NCI-H1105 treated with DMSO at 0.1 percent for 48 hours (cell line): ENCODE results near the gene PAIP2B.
"Not testable (repeated sequence)": the region's sequence is repeated elsewhere in the genome, so short reads cannot be mapped to it uniquely, and the experiment has no call there.

Experiments used
- DNase-seq: peaks from one replicate; lab custom pipeline; 2025; lab: John Stamatoyannopoulos, UW

PAIP2B gene

GRCh38 chr2:71226965-71227560 is at the start of gene PAIP2B:
PAIP2B (minus strand) TSS chr2:71227103; CDS start chr2:71202589, 24,514 bp downstream.
- peak; percentile 98 for DNase-seq

- no peak for DNase-seq
Measured at GRCh38 chr2:71275939-71276310, 49.0 kb upstream of the PAIP2B start.

- DNase-seq, result no peak
Measured at GRCh38 chr2:71269511-71270090, 42.7 kb upstream of the PAIP2B start.

GRCh38 chr2:71263386-71263785 is 36.5 kb upstream of the PAIP2B start:
- DNase-seq, result no peak

GRCh38 chr2:71261534-71261933 is 34.6 kb upstream of the PAIP2B start:
- DNase-seq, result no peak

GRCh38 chr2:71256421-71256820 is 29.5 kb upstream of the PAIP2B start:
- DNase-seq, result no peak

GRCh38 chr2:71254776-71255175 is 27.9 kb upstream of the PAIP2B start:
- no peak for DNase-seq

GRCh38 chr2:71254078-71254477 is 27.2 kb upstream of the PAIP2B start:
- no peak for DNase-seq

- DNase-seq, result no peak
Measured at GRCh38 chr2:71253476-71253875, 26.6 kb upstream of the PAIP2B start.

- no peak for DNase-seq
Measured at GRCh38 chr2:71252862-71253261, 26.0 kb upstream of the PAIP2B start.

- no peak for DNase-seq
Measured at GRCh38 chr2:71250935-71251334, 24.0 kb upstream of the PAIP2B start.

- DNase-seq, result no peak
Measured at GRCh38 chr2:71244302-71244660, 17.4 kb upstream of the PAIP2B start.

GRCh38 chr2:71243634-71244301 is 16.9 kb upstream of the PAIP2B start:
- no peak for DNase-seq

- no peak for DNase-seq
Measured at GRCh38 chr2:71240794-71241193, 13.9 kb upstream of the PAIP2B start.

- DNase-seq, result no peak
Measured at GRCh38 chr2:71238089-71238488, 11.2 kb upstream of the PAIP2B start.

- DNase-seq, result no peak
Measured at GRCh38 chr2:71235930-71236587, 9.2 kb upstream of the PAIP2B start.

- DNase-seq, result not testable (repeated sequence)
Measured at GRCh38 chr2:71233072-71233471, 6.2 kb upstream of the PAIP2B start.

GRCh38 chr2:71226096-71226964 is 573 bp downstream of the PAIP2B start:
- peak; percentile 73 for DNase-seq

- DNase-seq, result no peak
Measured at GRCh38 chr2:71224935-71225334, 2.0 kb downstream of the PAIP2B start.

GRCh38 chr2:71224457-71224856 is 2.4 kb downstream of the PAIP2B start:
- no peak for DNase-seq

- DNase-seq, result peak; percentile 12
Measured at GRCh38 chr2:71223767-71224333, 3.1 kb downstream of the PAIP2B start.

GRCh38 chr2:71220743-71221142 is 6.2 kb downstream of the PAIP2B start:
- no peak for DNase-seq
